Stimulated activated memory B cell treated with anti-CD40 and anti-IgM and Interleukin-4, amounts not matched to agents 10 μg/mL and 1 μg/mL and 100 μg/mL, for 72 hours (primary cell): ENCODE results near the gene KIAA2012.
A peak's percentile ranks its signal among the peaks of the same experiment; 100 is the strongest.

Experiments
- ATAC-seq: fragments of 150-1000 bp; cut with Tn5 transposase; 2 replicates; pipeline ENCODE4 v1.10.0; 2021
- H3K27ac Mint-ChIP-seq: one replicate; pipeline ENCODE4 v1.8.0; 2022; ENCODE audit warnings: mild to moderate bottlenecking, mixed read lengths
- H3K27me3 Mint-ChIP-seq: one replicate; pipeline ENCODE4 v1.8.0; 2022; ENCODE audit warnings: mixed read lengths
- H3K36me3 Mint-ChIP-seq: one replicate; pipeline ENCODE4 v1.8.0; 2022; ENCODE audit warnings: mixed read lengths
- H3K4me1 Mint-ChIP-seq: one replicate; pipeline ENCODE4 v1.8.0; 2022; ENCODE audit warnings: mixed read lengths
- H3K4me3 Mint-ChIP-seq: one replicate; pipeline ENCODE4 v1.8.0; 2022; ENCODE audit warnings: mild to moderate bottlenecking, moderate library complexity, mixed read lengths
- H3K9me3 Mint-ChIP-seq: one replicate; pipeline ENCODE4 v1.8.0; 2022; ENCODE audit warnings: mixed read lengths

Gene KIAA2012

DNA sequence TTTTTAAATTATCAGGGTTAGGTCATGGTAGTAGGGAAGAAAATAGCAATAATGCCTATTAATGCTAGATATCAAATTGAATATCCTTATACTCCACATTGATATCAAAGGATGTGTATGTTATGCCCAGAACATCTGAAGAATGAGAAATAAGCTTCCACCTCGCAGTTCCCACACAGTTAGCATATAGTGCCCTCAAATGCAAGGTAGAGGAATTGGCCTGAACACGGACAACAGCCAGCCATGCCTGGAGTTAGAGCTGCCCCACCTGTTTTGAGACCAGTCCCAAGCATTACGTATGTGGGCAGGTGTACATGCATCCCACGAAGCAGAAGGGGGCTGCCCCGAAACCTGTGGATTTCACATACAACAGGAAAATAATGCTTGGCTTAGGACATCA, 85.7 kb downstream of the KIAA2012 start:
- Mint-ChIP-seq H3K27me3 (peaks cover 9% of the 10 kb centered on the region), H3K4me3 (no peak overlapping the region), H3K27ac (no peak overlapping the region), H3K36me3 (no peaks in the 10 kb centered on the region), H3K9me3 (no peaks in the 10 kb centered on the region), H3K4me1 (no peaks in the 10 kb centered on the region)
- ATAC-seq: no peak

DNA sequence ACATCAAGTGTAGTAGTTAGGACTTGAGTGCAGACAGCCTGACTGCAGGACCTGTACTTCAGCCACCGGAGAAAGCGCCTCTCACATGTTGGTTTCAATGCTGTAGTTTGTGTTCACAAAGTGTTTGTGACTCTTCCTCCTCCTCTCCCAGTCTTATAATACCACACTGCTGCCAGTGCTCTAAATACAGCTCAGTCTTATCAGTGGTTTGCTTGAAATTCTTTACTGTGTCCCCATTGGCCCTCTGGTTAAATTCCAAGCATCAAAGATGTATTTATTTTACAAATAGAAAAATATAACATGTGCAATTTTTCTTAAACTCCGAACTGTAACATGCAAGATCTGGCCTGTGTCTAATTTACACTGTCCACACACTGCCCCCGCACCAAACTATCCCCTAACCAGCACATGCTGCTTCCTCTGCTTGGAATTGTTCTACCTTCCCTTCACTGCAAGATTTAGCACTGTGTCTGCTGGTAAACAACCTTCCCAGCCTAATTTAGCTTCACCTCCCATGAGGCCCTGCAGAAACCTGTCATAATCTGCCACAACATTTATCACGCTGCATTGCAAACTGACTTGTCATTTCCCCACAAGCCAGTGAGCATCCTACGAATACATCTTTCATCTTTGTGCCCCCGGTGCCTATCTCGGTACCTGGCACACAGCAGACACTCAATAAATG, 88.2 kb downstream of the KIAA2012 start:
- Mint-ChIP-seq H3K4me3 (no peak overlapping the region), H3K27me3 (no peaks in the 10 kb centered on the region), H3K27ac (no peak overlapping the region), H3K36me3 (no peaks in the 10 kb centered on the region), H3K9me3 (no peaks in the 10 kb centered on the region), H3K4me1 (no peaks in the 10 kb centered on the region)
- ATAC-seq: no peak

DNA sequence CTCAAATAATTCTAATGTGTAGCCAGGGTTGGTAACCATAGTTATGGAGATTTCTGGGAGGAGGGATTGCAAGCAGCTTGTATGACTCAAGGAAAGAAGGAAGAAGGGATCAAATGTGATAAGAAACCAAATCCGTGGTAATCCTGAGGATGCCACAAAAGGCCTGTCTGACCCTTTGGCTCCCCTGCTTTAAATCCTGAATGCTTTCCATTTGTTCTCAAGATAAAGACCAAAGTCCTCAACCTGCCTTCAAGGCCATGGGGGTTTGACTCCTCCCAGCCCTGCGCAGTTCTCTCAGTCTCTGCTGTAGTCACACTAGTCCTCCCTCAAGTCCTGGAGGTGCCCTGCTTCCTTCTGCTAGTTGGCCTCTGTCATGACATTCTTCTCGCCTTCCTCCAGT, 91.4 kb downstream of the KIAA2012 start:
- no peak overlapping the region for H3K4me3 Mint-ChIP-seq
- no peaks in the 10 kb centered on the region for H3K27me3 Mint-ChIP-seq
- no peaks in the 10 kb centered on the region for H3K36me3 Mint-ChIP-seq
- no peaks in the 10 kb centered on the region for H3K9me3 Mint-ChIP-seq
- H3K4me1 Mint-ChIP-seq: no peaks in the 10 kb centered on the region
- H3K27ac Mint-ChIP-seq: no peak overlapping the region
- no peak for ATAC-seq

DNA sequence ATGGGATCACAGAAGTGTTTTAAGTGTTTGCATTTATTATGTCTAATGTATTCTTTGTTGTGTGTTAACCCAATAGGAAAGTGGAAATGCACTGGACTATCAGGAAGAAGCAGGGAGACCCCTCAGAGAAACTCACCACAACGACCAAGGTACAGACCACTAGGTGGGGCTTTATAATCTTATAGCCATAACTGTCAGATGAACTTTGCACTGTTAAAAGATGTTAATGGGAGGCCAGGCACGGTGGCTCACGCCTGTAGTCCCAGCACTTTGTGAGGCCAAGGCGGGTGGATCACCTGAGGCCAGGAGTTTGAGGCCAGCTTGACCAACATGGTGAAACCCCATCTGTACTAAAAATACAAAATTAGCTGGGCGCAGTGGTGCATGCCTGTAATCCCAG, 92.2 kb downstream of the KIAA2012 start:
- Mint-ChIP-seq H3K36me3 (no peaks in the 10 kb centered on the region), H3K9me3 (no peaks in the 10 kb centered on the region), H3K27me3 (peaks cover 3% of the 10 kb centered on the region), H3K4me1 (no peaks in the 10 kb centered on the region), H3K27ac (no peak overlapping the region), H3K4me3 (no peak overlapping the region)
- ATAC-seq: no peak

DNA sequence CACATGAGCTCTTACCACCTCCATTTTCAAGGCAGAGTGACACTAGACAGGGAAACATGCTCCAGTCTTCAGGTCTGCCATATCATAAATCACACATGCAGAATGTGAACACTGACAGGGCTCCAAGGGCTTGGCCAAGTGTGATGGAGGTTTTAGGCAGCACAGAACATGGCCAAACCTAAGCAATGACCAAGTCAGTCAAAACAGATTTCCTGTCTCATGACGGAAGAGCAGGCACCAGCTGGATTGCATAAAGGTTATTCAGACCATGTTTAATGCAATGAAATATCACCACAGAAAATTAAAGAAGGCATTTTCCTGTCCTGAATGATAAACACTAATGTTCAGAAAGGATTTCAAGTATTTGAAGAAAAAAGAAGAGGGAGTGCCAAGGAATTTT, 92.9 kb downstream of the KIAA2012 start:
- H3K27me3 Mint-ChIP-seq: peaks cover 10% of the 10 kb centered on the region
- no peaks in the 10 kb centered on the region for H3K9me3 Mint-ChIP-seq
- H3K4me1 Mint-ChIP-seq: peaks cover 3% of the 10 kb centered on the region
- ATAC-seq: no peak
- H3K27ac Mint-ChIP-seq: no peak overlapping the region
- H3K36me3 Mint-ChIP-seq: no peaks in the 10 kb centered on the region
- no peak overlapping the region for H3K4me3 Mint-ChIP-seq

DNA sequence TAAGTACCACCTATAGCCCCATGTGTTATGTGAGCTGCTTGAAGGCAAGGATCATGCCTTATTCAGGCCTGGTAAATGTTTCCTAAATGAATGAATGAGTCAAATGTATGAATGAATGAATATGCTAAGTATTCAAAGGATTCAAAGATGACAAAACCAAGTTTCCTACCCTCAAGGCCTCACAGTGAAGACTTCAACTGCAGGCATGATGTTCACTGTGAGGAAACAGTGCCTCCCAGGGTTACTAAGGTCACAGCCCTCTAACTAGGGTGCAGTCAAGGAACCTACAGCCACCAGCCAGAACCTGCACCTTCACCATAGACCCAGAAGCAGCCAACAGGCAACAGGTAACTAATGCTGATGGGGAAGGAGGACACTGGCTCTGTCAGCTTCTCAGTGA, 96.1 kb downstream of the KIAA2012 start:
- no peak for ATAC-seq
- H3K36me3 Mint-ChIP-seq: no peaks in the 10 kb centered on the region
- H3K27ac Mint-ChIP-seq: no peak overlapping the region
- no peaks in the 10 kb centered on the region for H3K9me3 Mint-ChIP-seq
- peaks cover 22% of the 10 kb centered on the region for H3K4me1 Mint-ChIP-seq
- peaks cover 17% of the 10 kb centered on the region for H3K27me3 Mint-ChIP-seq
- no peak overlapping the region for H3K4me3 Mint-ChIP-seq

DNA sequence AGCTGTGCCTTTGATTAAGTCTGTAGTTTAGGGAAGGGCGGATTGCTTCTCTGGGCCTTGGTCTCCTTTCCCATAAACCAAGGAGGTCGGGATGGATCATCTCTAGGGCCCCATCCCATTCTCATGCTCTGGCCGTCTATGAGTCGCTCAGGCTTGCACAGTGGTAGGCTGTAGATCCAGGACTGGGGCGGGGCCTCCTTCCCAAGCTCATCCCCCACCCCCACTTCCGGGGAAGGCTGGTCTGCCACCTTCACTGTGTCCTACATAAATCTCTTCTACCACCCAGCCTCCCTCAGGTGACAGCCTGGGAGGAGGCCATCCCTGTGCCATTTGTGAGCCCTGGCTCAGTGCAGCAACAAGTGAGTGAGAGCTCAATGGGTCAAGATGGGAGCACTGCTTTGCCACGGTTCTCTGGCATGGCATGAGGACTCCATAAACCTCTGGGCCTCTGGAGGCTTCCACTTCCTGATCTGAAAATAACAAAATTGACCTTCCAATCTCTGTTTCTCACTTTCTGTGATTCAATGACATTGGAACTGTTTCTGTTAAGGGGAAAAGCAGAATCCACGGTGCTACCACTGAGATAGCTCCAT, 96.9 kb downstream of the KIAA2012 start:
- H3K4me3 Mint-ChIP-seq: no peak overlapping the region
- no peaks in the 10 kb centered on the region for H3K36me3 Mint-ChIP-seq
- no peak for ATAC-seq
- H3K4me1 Mint-ChIP-seq: peaks cover 22% of the 10 kb centered on the region
- H3K9me3 Mint-ChIP-seq: no peaks in the 10 kb centered on the region
- H3K27me3 Mint-ChIP-seq: peaks cover 17% of the 10 kb centered on the region
- no peak overlapping the region for H3K27ac Mint-ChIP-seq

DNA sequence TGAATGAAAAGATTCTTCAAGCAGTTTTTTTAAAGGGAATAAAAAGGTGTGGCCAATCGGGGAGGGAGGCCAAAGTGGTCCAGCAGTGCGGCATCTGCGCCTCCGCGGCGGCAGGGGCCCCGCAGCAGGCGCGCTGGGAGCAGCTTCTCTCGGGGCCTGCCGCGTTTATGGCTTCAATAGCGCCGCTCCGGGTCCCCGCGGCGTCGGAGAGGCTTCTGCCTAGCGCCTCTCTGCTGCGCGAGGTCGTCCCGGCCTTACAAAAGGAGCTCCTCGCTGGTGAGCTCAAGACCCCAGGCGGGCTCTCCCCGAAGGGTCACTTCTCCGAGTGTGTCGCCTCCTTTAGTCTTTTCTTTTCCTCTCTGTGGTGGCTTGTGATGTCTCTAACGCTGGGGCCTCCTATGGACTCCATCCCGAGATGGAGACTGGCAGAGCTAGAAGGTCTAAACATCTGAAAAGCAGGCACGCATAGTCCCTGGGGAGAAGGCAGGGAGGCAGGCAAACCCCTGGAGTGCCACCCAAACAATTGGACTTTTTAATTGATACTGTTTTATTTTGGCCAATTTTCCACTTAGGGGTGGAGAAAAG, 98.3 kb downstream of the KIAA2012 start:
- Mint-ChIP-seq H3K4me1 (peaks cover 22% of the 10 kb centered on the region), H3K27me3 (peaks cover 17% of the 10 kb centered on the region), H3K9me3 (no peaks in the 10 kb centered on the region), H3K27ac (no peak overlapping the region), H3K36me3 (no peaks in the 10 kb centered on the region), H3K4me3 (no peak overlapping the region)
- ATAC-seq: no peak

DNA sequence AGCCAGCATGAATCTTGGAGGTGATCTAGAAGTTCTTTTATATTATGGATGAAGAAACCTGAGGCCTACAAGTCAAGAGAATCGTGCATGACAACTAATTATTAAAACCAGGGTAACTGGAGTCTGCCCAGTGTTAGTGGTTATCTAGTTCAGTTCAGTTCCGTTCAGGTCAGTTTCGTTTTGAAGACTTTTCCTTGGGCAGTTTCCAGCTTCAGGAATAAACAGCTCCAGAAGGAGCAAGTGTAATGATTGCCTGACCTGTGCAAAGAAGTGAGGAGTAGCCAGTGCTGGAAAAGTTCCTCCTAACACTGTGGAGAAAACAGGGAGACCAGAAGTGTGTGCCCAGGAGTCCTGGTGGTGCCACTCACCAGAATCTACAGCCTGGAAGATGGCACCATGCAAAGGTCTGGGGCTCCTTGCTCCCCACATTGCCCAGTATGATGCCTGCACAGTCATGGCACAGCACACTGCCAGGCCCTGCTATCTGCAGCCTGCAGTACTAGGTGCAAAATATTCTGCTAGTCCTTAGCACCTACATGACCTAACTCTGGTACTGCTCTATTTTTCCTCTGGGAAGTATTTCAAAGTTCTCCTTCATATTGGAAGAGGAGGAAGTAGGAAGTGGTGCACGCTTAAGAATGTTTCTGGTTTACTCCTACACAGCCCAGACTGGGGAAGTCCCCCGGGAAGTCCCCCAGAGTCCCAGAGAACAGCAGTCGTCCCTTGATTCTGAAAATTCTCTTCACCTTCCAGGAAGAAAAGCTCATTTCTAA, 99.6 kb downstream of the KIAA2012 start:
- ATAC-seq: peak; percentile 55
- no peaks in the 10 kb centered on the region for H3K9me3 Mint-ChIP-seq
- peaks cover 17% of the 10 kb centered on the region for H3K27me3 Mint-ChIP-seq
- peaks cover 22% of the 10 kb centered on the region for H3K4me1 Mint-ChIP-seq
- no peaks in the 10 kb centered on the region for H3K36me3 Mint-ChIP-seq
- peak overlapping the region; percentile 38 for H3K4me3 Mint-ChIP-seq
- H3K27ac Mint-ChIP-seq: peak overlapping the region; percentile 81

DNA sequence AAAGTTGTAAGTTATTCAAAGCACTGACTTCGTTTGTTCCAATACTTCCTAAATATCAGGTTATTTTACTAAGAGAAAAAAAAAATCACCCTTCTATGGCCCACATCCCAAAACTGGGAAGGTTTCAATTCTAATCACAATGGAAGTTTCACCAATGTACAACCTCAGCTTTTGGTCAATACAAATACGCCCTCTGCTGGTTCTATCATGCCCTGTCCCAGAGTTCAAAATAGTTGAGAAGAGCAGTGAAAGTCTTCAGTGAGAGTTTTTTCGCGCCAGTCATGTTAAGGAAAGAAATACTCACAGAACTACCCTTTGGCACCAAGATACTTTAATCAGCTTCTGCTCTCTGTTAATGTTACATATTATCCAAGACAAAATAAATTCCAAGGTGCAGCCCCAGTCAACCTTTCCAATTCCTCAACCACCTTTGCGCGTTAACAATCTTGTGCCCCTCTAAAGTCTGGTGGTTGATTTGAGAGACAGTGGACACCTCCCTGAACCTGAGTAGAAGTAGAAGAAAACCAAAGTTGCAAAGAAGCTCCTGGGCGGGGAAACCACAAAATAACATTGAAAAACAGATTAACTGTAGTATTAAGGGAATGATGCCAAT, 105.4 kb downstream of the KIAA2012 start:
- no peaks in the 10 kb centered on the region for H3K36me3 Mint-ChIP-seq
- H3K4me1 Mint-ChIP-seq: no peaks in the 10 kb centered on the region
- H3K27me3 Mint-ChIP-seq: peaks cover 13% of the 10 kb centered on the region
- H3K4me3 Mint-ChIP-seq: no peak overlapping the region
- H3K27ac Mint-ChIP-seq: no peak overlapping the region
- H3K9me3 Mint-ChIP-seq: no peaks in the 10 kb centered on the region
- ATAC-seq: peak; percentile 68

DNA sequence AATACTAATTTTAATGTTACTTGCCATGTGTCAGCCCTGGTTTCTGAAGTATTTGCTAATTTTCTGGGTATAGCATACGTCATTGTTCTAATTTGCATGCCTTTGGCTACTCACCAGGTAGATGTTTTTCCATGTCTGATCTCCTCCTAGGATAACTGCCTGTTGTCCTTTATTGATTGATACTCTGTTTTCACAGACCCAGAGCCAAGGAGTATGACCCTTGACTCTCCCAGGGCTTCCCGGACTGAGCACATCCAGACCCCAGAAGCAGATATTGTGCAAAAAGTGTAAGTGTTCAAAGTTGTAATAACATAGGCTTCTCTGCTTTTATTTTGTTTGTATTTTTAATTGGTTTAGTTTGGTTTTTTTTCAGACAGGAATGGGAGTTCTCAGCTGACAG, 111.5 kb downstream of the KIAA2012 start:
- Mint-ChIP-seq H3K27ac (no peak overlapping the region), H3K4me1 (no peaks in the 10 kb centered on the region), H3K9me3 (no peaks in the 10 kb centered on the region), H3K36me3 (no peaks in the 10 kb centered on the region), H3K27me3 (peaks cover 38% of the 10 kb centered on the region), H3K4me3 (no peak overlapping the region)
- ATAC-seq: no peak

DNA sequence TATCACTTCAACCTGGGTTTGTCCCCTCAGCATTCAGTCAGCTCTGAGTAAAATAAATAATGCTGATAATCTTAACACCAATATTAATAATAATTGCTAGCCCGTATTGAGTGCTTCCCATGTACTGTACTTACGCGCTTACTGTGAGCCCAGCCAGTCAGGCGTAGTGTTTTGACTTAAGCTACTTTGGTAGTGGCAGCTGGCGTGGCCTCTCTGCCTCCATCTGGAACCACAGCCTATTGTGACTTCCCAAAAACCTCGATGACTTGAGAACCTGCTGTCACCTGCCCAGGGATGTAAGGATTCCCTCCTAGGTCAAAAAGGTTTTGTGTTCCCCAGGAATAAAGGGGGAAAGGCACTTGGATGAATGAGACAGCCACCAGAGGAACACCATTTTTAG, 112.1 kb downstream of the KIAA2012 start:
- no peak overlapping the region for H3K27ac Mint-ChIP-seq
- no peaks in the 10 kb centered on the region for H3K36me3 Mint-ChIP-seq
- no peak for ATAC-seq
- peaks cover 38% of the 10 kb centered on the region for H3K27me3 Mint-ChIP-seq
- no peaks in the 10 kb centered on the region for H3K9me3 Mint-ChIP-seq
- no peaks in the 10 kb centered on the region for H3K4me1 Mint-ChIP-seq
- no peak overlapping the region for H3K4me3 Mint-ChIP-seq

DNA sequence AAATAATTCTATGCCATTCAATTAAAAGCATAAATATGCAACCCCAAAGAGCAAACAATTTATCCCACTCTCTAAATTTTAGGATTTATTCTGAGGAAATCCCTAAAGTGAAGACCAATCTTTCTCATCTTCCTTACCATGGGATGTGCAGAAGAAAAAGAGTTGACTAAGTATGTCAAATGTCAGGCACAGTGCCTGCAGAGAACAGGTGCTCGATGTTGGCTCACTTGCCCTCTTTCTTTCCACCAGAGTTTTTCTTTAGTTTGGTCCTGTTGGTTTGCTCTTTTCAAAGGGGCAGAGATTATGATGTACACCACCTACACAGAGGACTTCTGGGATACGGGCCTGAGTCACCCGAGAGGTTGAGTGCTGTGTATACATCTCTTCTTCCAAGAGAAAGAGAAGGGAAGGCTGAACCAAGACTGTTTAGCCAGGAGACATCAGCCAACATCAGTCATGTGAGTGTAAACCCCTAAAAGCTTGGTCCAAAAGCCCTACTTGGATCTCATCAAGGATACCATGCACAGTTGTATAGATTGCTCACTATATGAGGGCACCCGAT, 113.7 kb downstream of the KIAA2012 start:
- ATAC-seq: peak; percentile 24
- Mint-ChIP-seq H3K27me3 (peaks cover 38% of the 10 kb centered on the region), H3K27ac (no peak overlapping the region), H3K4me3 (no peak overlapping the region), H3K4me1 (no peaks in the 10 kb centered on the region), H3K9me3 (no peaks in the 10 kb centered on the region), H3K36me3 (no peaks in the 10 kb centered on the region)

DNA sequence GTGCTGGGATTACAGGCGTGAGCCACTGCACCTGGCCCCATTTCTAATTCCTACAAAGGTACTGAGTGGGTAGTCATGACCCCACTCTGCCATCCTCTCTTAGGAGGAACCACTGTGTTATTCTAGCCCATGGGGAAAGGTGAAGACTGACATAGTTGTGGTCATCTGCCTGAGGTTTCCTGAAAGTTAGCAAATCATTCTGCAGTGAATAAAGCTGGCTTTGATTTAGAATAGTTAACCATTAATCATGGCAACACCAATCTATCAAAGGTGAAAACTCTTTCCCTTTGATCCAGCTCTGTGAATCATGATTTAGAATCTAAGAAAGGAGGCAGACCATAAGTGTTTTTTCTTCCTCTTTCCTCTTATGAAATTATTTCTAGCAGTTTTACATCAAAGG, 114.5 kb downstream of the KIAA2012 start:
- H3K9me3 Mint-ChIP-seq: no peaks in the 10 kb centered on the region
- peaks cover 34% of the 10 kb centered on the region for H3K27me3 Mint-ChIP-seq
- no peak overlapping the region for H3K4me3 Mint-ChIP-seq
- no peak overlapping the region for H3K27ac Mint-ChIP-seq
- ATAC-seq: no peak
- H3K36me3 Mint-ChIP-seq: no peaks in the 10 kb centered on the region
- no peaks in the 10 kb centered on the region for H3K4me1 Mint-ChIP-seq

DNA sequence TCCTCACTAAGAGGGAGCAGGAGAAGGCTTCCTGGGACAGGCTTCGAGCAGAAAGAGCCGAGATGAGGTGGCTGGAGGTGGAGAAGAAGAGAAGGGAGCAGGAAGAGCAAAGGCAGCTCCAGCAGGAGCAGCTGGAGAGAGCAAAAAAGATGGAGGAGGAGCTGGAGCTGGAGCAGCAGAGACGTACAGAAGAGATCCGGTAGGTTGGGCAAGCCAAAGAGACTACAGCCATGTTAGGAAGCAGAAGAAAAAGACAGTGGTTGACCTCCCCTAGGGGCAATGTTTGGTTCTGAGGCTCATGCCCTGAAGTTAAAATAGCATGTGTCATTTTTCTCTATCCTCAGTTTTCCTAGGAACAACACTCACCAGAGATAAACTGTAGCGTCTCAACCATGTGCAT, 120.2 kb downstream of the KIAA2012 start:
- Mint-ChIP-seq H3K27me3 (peaks cover 10% of the 10 kb centered on the region), H3K9me3 (no peaks in the 10 kb centered on the region), H3K4me3 (no peak overlapping the region), H3K27ac (no peak overlapping the region), H3K36me3 (no peaks in the 10 kb centered on the region), H3K4me1 (no peaks in the 10 kb centered on the region)
- no peak for ATAC-seq
